Ishikawa (cell line): Measurements from ENCODE around the gene MYH9.

ENCODE experiments used
- CREB1 ChIP-seq: IDR thresholded peaks from 2 replicates; pipeline ENCODE4 v1.6.1; 2012; ENCODE audit warnings: low read depth
- EGR1 ChIP-seq: IDR thresholded peaks from 2 replicates; pipeline ENCODE4 v1.6.1; 2012
- EP300 ChIP-seq: IDR thresholded peaks from 2 replicates; pipeline ENCODE4 v1.6.1; 2012; ENCODE audit warnings: borderline replicate concordance
- FOXM1 ChIP-seq: IDR thresholded peaks from 2 replicates; pipeline ENCODE4 v1.6.1; 2012; ENCODE audit warnings: low read depth, borderline replicate concordance
- NFIC ChIP-seq: IDR thresholded peaks from 2 replicates; pipeline ENCODE4 v1.6.1; 2012
- RAD21 ChIP-seq: IDR thresholded peaks from 2 replicates; pipeline ENCODE4 v1.6.1; 2012; ENCODE audit warnings: low read depth
- TAF1 ChIP-seq: IDR thresholded peaks from 2 replicates; pipeline ENCODE4 v1.6.1; 2012; ENCODE audit warnings: low read depth, mild to moderate bottlenecking
- TCF12 ChIP-seq: IDR thresholded peaks from 2 replicates; pipeline ENCODE4 v1.6.1; 2012; ENCODE audit warnings: low read depth
- TEAD4 ChIP-seq: IDR thresholded peaks from 2 replicates; pipeline ENCODE4 v1.6.1; 2012
- YY1 ChIP-seq: IDR thresholded peaks from 2 replicates; pipeline ENCODE4 v1.6.1; 2012; ENCODE audit warnings: low read depth
- ZBTB7A ChIP-seq: IDR thresholded peaks from 2 replicates; pipeline ENCODE4 v1.6.1; 2012; ENCODE audit warnings: low read depth
- TF ChIP-seq, protein P1 (sequence below): IDR thresholded peaks from 2 replicates; pipeline ENCODE4 v1.6.1; 2012
- TF ChIP-seq, protein P2 (sequence below): IDR thresholded peaks from 2 replicates; pipeline ENCODE4 v1.6.1; 2012; ENCODE audit warnings: low read depth, mild to moderate bottlenecking
- TF ChIP-seq, protein P3 (sequence below): IDR thresholded peaks from 2 replicates; pipeline ENCODE4 v1.6.1; 2012

The MYH9 gene

DNA sequence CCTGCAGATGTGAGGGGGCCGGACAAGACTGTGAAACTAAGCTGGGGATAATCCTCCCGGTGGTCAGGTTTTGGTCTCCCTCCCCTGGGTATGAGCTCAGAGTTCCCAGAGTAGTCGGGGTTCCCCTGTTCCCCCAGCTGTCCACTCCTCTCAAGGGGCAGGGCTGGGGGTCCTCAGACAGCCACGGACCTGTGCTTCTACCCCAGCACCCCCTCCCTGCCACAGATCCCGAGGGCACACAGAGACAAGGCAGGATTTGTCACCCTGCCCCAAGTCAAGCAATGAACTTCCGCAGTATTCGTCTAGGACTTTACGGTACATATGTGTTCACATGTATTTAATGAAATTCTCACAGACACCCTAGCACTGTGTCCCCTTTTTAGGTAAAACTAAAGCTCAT, 89.6 kb downstream of the MYH9 start:
- TF ChIP-seq TAF1 (no peak), RAD21 (no peak), FOXM1 (no peak), EGR1 (no peak)
- TF ChIP-seq, protein P1, sequence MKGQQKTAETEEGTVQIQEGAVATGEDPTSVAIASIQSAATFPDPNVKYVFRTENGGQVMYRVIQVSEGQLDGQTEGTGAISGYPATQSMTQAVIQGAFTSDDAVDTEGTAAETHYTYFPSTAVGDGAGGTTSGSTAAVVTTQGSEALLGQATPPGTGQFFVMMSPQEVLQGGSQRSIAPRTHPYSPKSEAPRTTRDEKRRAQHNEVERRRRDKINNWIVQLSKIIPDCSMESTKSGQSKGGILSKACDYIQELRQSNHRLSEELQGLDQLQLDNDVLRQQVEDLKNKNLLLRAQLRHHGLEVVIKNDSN = no peak

DNA sequence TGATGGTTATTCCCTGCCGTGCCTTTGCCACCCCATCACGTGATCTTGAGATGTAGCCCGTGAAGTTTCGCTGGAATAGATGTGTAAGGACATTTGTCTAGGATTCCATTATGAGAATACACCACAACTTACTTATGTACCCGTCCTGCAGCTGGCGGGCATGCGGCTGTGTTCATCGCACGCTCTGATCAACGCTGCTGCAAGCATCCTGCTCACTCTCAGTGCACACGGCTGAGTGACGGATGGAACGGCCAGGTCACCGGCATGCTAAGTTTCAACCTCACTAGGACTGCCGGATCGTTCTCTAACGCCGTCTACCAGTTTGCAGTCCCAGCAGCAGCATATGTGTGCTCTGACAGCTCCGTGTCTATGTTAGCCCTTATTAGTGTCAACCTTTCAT, 90.2 kb downstream of the MYH9 start:
- no peak for TF ChIP-seq EP300
- no peak for TF ChIP-seq TAF1

DNA sequence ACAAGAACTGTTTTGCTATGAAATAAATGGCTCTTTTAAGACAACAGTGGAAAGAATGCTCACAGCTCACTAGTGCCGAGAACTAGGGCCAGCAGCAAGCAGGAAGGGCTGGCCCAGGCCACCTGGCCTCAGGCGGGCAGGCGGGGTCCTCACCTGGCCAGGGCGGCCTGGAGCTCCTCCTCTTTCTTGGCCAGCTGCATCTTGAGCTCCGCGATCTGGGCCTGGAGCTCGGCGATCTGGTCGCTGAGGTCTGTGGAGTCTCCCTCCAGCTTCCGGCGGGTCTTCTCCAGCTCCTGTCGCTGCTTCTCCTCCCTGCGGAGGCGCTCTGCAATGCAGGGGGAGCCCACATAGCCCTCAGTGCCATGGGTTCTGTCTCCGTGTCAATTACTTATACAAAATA, 91.1 kb downstream of the MYH9 start:
- TF ChIP-seq EGR1 = no peak
- no peak for TF ChIP-seq YY1
- no peak for TF ChIP-seq ZBTB7A
- TF ChIP-seq CREB1 = no peak
- TF ChIP-seq FOXM1 = no peak
- TF ChIP-seq, protein P1 = no peak

DNA sequence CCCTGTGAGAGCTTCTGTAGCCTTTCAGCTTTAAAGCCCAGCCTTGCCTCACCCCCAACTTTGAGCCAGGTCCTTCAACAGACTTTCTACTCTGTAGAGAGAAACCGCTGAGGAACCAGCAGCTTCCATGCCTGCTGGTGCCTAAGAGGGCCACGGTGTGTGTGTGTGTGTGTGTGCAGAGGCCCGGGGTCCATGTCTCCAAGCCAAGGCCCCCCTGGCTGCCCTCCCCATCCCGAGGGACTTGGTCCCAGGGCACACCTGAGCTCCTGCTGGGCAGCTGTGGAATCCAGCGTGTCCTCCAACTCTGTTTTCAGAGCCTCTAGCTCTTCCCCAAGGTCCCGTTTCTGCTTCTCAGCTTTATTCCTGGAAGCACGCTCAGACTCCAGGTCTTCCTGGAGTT, 92.5 kb downstream of the MYH9 start:
- TF ChIP-seq YY1 (no peak), FOXM1 (no peak), CREB1 (no peak), EP300 (no peak), TEAD4 (no peak), TCF12 (no peak)

DNA sequence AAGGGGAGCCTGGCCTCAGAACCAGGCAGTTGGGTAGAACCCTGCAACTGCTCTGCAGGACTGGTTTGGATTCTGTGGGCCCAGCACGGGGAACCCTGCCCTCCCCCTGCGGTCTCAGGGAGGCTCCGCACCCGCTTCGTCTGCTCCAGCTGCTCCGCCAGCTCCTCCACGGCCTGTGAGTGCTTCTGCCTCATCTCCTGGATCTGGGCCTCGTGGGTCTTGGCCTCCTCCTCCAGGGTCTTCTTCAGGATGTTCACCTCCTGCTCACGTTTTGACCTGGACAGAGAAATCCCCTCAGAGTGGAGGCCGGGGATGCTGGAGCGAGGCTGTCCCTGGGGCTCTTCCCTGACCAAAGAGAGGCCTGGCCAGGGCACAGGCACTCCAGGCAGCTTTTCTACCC, 93.0 kb downstream of the MYH9 start:
- TF ChIP-seq EP300 = no peak

DNA sequence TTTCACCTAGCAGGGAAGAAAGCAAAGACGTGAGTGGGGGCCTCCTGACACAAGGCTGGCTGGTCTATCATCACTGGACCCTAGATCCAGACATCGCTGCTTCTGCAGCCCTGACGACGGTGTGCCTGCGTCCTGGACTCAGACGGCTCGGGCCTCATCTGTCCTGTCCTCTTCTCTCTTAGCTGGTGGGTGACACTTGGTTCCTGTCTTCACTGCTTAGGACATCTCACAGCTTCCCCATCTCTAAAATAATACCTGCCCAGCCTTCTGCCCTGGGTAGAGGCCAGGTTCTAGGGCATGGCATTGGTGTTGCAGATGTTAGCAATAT, 93.5 kb downstream of the MYH9 start:
- TF ChIP-seq, protein P2, sequence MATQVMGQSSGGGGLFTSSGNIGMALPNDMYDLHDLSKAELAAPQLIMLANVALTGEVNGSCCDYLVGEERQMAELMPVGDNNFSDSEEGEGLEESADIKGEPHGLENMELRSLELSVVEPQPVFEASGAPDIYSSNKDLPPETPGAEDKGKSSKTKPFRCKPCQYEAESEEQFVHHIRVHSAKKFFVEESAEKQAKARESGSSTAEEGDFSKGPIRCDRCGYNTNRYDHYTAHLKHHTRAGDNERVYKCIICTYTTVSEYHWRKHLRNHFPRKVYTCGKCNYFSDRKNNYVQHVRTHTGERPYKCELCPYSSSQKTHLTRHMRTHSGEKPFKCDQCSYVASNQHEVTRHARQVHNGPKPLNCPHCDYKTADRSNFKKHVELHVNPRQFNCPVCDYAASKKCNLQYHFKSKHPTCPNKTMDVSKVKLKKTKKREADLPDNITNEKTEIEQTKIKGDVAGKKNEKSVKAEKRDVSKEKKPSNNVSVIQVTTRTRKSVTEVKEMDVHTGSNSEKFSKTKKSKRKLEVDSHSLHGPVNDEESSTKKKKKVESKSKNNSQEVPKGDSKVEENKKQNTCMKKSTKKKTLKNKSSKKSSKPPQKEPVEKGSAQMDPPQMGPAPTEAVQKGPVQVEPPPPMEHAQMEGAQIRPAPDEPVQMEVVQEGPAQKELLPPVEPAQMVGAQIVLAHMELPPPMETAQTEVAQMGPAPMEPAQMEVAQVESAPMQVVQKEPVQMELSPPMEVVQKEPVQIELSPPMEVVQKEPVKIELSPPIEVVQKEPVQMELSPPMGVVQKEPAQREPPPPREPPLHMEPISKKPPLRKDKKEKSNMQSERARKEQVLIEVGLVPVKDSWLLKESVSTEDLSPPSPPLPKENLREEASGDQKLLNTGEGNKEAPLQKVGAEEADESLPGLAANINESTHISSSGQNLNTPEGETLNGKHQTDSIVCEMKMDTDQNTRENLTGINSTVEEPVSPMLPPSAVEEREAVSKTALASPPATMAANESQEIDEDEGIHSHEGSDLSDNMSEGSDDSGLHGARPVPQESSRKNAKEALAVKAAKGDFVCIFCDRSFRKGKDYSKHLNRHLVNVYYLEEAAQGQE = no peak
- TF ChIP-seq, protein P1 = no peak
- TF ChIP-seq EGR1 (no peak), RAD21 (no peak), YY1 (no peak), FOXM1 (no peak), TEAD4 (no peak)

DNA sequence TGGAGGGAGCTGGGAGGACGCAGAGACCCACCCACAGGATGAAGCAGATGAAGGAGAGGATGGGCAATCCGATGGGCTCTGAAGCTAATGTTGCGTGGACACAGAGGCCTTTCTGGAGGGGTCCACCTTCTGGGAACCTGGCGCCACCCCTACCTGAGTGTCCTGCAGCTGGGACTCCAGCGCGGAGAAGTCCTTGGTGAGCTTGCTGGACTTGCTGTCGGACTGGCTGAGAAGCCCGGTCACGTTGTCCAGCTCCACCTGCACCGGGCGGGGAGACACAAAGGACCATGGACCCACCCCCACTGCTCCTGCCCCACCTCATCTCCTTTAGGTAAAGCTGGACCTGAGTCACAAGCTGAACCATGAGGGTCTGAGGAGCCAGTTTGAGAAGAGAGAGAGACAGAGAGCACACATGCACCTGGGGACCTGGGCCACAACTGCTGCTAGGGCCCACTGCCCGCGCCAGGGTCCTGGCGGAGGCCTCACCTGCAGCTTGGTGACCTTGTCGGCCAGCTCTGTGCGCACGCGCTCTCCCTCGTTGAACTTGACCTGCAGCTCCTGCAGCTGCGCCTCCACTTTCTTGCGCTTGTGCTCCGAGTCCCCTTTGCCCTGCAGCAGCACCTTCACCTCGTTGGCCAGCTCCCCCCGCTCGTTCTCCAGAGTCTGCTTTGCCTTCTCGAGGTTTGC, 94.0 kb downstream of the MYH9 start:
- no peak for TF ChIP-seq ZBTB7A
- TF ChIP-seq, protein P3, sequence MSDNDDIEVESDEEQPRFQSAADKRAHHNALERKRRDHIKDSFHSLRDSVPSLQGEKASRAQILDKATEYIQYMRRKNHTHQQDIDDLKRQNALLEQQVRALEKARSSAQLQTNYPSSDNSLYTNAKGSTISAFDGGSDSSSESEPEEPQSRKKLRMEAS = no peak
- TF ChIP-seq TAF1 = no peak

DNA sequence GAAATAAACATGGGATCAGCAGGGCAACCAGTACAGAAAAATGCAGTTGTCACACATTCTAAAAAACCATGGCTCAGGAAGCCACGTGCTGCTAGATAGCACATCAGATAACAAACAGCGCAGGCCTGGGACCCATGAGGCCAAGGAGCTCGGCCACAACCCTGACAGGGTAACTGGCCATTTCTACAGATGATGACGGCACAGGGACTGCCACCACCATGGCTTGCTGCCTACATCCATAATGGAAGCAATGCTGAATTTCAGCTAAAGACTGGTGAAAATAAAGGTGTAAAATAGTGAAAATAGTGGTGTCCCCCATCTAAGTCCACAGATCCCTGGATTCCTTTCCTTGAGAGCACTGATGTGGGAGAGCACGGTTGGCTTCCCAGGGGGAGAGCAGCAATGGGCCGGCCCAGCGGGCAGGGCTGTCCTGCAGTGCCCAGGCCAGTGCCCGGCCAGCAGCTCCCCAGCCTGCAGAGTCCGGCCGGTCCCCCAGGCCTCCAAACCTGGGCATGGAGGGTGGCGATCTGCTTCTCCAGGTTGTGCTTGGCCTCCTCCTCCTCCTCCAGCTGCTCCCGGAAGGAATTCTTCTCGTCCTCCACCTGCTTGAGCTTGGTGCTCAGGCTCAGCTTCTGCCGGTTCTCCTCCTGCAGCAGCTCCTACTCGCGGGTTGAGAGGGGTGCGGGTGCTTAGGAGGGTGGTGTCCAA, 94.8 kb downstream of the MYH9 start:
- no peak for TF ChIP-seq TCF12
- no peak for TF ChIP-seq TEAD4
- no peak for TF ChIP-seq NFIC
- TF ChIP-seq, protein P2 = no peak
- TF ChIP-seq, protein P3 = no peak
- no peak for TF ChIP-seq TAF1
- no peak for TF ChIP-seq EGR1
